ENCODE data around the gene MEIOC.
"Not testable (repeated sequence)": the region's sequence is repeated elsewhere in the genome, so short reads cannot be mapped to it uniquely, and the experiment has no call there.

The MEIOC gene

DNA sequence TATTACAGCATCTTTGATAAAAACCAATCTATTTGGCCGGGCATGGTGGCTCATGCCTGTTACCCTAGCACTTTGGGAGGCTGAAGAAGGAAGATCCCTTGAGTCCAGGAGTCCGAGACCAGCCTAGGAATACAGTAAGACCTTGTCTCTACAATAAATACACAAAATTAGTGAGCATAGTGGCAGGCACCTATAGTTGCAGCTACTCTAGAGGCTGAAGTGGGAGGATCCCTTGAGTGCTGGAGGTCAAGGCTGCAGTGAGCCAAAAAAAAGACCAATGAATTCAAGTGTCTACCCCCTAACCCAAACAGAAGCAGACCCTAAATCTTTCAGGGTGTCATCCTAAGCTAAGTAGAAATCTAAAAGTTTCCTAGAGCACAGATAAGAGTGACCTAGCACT lies 7.3 kb upstream of the MEIOC start:
- DNase-seq: no peak

DNA sequence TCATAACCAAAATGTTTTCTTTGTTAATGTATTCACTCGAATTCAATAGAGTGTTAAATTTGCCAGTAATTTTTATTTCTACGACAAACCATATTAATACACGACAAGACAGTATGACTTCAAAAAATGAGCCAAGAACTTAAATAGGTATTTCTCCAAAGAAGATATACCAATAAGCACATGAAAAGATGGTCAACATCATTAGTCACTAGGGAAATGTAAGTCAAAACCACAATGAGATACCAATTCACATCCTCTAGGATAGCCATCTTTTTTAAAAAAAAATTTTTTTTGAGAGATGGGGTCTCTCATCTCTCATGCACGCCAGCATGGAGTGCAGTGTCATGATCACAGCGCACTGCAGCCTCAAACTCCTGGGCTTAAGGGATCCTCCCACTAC lies 5.0 kb upstream of the MEIOC start:
- DNase-seq: no peak

DNA sequence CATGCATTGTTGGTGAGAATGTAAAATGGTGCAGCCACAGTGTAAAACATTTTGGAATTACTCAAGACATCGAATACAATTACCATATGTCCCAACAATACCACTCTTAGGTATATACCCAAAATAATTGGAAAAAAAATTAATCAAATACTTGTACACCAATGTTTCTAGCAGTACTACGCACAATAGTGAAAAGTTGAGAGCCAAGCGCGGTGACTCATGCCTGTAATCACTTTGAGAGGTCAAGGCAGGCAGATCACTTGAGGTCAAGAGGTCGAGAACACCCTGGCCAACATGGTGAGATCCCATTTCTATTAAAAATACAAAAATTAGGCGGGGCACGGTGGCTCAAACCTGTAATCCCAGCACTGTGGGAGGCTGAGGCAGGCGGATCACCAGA lies 3.5 kb upstream of the MEIOC start:
- no peak for DNase-seq

DNA sequence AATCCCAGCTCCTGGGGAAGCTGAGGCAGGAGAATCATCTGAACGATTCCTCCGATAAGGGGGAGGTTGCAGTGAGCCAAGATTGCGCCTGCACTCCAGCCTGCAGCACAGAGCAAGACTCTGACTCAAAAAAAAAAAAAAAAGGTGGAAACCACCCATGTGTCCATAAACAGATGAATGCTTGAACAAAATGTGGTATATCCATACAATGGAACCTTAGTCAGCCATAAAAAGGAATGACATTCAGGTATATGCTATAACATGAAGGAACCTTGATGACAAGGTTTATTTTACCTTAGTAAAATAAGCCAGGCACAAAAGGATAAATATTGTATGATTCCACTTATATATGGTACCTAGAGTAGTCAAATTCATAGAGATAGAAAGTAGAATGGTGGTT lies 2.9 kb upstream of the MEIOC start:
- DNase-seq: no peak

DNA sequence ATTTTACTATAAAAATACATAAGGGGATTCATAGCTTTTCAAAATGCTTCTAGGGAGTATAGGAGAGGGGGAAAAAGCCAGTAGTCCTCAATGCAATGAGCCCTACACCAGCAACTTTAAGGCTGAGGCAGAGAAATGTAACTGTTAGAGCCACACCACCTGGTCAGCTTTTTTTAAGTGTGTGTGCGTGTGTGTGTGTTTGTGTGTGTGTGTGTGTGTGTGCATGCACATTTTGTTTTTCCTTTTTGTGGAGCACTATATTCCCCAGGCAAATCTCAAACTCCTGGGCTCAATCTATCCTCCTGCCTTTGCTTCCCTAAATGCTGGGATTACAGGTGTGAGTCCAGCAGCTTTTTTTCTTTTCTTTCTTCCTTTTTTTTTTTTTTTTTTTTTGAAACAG lies 2.3 kb upstream of the MEIOC start:
- no peak for DNase-seq

DNA sequence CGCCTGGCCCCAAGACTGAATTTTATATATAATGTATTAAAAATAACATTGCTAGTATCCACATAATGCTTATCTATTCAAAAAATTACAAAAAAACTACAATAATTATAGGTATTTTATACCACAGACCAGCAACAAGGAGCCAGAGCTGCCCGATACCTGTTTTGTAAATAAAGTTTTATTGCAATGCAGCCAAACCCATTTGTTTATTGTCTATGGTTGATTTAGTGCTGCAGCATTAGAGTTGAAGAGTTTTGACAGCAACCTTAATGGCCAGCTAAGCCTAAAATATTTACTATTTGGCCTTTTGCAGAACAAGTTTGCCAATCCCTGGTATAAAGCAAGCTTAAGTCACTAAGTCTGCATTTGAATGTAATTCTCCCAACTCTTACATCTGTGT lies 5.6 kb downstream of the MEIOC start:
- no peak for DNase-seq

DNA sequence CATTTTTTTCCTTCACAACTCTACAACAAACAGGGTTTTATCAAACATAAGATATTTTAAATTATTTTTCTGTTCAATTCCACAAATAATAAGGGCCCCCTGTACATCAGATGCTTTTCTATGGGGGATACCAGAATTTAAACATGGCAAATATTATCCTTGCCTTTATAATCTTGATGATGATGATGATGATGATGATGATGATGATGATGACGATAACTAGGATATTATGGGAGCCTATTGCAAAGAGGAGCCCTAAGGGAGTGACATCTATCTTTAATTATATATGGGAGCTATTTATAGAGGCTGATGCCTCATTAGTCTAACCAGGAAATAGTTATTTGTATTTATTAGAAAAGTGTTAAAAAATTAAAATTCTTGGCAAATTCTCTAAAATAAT lies 6.8 kb downstream of the MEIOC start:
- DNase-seq: no peak

DNA sequence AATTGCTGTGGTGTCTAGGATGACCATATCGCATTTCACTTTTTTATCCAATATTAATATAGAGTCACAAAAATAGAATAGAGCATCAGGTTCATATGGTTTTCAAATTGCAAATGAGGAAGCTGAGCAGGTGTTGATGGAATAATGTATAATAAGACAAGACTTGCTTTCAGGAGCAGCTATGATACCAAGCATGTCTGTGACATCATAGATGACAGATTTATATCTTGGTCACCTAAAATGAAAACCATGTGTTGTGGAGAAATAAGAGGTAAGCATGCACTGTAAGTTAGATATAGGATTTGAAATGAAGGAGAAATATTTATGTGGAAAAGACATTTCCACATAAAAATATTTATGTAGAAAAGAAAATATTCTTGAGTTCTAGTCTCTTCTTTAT lies 8.6 kb downstream of the MEIOC start:
- DNase-seq: no peak

DNA sequence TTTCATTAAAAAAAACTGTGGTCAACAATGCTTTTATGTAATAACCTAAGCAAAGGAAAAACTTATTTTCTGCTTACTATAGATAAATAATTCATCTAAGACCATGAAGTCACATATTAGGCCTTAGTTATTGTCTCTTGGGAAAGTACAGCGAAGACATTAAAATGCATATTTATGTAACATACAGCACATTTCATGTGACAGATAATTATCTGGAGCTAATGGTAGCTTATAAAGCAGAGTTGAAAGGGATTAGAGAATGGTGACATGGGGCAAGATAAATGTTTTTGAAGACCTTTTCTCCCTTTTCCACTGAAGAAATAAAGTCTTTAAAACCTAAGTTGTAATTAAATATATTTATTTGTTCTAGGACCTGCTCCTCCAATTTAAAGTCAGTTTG lies 9.7 kb downstream of the MEIOC start:
- DNase-seq: no peak

DNA sequence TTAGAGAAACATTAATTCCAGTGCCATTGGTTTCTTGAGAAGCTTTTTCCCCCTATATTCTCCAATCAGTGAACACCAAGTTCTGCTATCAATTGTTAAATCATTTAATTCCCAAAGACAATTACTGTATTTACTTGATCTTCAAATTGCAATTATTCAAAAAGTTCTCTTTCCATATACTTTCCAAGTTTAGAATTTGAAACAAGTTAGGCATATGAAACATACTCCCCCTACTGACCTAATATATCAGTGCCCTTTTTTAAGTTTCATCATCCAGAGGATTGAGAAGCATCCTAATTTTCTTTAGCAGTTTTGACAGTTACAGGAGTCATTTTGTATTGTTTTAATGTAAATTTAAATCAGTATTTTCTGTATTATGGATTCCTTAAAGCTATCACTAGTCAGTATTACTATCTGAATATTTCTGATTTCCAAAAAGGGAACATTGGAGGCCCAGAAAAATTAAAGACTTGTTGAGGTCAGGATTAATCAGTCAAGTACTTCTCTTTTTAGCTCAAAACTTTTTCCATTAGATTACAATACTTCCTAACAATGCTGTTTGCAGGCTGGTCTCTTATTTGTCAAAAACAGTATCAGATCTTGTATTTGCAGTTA lies 16.3 kb downstream of the MEIOC start:
- no peak for DNase-seq

DNA sequence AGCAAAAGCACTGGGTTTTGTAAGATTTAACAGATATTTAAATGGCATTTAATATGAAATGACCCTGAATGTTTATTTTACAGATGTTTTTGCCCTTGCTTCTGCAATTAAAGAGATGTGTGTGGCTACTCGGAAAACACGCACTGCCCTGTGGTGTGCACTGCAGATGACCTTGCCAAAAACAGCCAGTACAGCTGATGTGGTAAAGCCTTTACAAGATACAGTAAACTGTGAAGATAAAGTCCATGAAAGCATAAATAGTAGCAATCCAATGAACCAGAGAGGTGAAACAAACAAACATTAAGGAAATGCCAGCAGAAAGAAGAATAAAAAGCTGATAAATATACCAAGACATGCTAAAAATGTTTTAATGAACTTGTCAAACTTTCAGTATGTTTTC lies 17.6 kb downstream of the MEIOC start:
- DNase-seq: no peak

DNA sequence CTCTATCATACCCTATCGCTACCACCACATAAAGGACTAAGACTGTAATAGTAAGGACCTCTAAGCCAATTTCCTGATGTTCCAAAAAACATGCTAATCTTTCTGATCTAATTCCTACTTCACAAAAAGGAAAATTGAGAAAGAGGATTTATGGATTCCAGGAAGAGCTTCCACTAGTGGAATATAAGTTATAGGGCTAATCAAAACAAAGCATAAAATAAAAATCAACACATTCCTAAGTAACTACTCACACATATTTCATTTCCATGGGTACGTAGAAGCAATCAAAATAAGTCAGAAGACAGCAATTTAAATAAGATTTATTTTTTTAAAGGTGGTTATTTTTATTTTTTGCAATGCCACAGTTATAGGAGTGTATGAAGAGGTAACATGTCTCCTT lies 20.9 kb downstream of the MEIOC start:
- no peak for DNase-seq

DNA sequence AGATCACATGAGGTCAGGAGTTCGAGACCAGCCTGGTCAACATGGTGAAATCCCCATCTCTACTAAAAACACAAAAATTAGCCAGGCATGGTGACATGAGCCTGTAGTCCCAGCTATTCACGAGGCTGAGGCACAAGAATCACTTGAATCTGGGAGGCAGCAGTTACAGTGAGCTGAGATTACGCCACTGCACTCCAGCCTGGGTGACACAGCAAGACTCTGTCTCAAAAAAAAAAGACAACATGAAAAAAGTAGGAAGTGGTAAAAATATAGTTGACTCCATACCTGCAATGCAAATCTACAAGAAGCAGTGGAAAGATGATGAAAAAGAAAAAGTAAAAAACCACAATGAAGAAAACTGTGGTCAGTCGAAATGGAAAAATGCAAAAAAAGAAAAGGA lies 27.0 kb downstream of the MEIOC start:
- DNase-seq: not testable (repeated sequence)

DNA sequence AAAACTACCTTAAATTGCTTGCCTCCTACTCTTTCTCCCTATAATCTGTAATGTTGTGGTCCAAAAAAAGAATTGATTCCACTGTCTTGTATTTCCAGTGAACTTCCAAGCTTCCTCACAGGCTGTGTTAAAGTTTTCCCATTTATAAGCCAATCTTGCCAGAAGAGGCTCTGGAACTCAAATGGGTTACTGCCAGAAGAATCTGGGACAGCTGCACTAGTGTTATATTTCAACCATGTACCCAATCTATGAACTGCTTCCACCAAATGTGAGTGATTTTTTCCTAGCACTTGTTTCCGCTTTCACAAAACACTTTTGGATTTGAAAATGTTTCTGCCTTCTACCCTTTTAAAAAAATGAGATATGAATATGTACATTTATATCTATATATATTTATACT lies 31.5 kb downstream of the MEIOC start:
- DNase-seq: no peak

DNA sequence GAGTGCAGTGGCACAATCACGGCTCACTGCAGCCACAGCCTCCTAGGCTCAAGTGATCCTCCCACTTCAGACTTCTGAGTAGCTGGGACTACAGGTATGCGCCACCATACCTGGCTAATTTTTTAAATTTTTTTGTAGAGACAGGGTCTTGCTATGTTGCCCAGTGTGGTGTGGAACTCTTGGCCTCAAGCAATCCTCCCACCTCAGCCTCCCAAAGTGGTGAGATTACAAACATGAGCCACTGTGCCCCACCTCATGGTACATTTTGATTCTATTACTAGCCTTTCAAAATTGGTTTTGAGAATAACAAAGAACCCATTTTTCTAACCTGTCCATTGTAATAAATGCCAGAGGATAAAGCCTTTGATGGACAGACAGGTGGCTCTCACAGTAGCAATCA lies 31.9 kb downstream of the MEIOC start:
- DNase-seq: no peak

DNA sequence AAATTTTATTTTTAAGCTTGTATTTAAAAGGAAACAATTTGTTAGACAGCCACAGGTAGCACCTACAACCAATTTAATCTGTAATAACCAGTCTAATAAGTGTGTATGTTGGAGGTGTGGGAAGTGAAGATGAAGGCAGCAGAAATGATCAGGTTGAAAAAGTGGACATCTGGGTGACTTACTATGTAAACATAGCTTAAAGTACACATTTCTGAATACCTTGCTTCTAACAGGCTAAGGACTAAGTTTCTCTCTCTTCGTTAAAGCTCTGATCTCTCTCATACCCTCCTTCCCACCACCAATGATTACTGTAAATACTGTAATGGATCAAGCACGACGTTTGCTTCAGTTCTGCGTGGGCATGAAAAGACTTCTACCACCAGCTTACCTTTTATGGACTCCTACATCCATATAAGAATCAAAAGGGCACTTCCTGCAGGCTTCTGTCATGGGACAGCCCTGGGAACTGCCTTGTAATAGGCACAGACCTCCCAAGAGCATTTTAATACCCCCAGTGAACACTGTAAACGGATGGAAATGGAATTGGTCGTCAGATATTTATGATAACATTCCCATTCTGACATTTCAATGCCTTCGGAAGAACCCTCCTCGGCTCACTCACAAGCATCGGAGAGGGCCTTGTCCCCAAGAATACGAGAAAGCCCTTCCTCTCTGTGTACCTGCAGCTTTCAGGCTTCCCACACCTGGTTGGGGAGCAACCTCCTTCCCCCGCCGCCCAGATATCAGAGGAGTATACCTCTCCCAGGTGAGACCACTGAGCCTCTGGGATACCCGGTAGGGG lies 32.6 kb downstream of the MEIOC start:
- DNase-seq: no peak

DNA sequence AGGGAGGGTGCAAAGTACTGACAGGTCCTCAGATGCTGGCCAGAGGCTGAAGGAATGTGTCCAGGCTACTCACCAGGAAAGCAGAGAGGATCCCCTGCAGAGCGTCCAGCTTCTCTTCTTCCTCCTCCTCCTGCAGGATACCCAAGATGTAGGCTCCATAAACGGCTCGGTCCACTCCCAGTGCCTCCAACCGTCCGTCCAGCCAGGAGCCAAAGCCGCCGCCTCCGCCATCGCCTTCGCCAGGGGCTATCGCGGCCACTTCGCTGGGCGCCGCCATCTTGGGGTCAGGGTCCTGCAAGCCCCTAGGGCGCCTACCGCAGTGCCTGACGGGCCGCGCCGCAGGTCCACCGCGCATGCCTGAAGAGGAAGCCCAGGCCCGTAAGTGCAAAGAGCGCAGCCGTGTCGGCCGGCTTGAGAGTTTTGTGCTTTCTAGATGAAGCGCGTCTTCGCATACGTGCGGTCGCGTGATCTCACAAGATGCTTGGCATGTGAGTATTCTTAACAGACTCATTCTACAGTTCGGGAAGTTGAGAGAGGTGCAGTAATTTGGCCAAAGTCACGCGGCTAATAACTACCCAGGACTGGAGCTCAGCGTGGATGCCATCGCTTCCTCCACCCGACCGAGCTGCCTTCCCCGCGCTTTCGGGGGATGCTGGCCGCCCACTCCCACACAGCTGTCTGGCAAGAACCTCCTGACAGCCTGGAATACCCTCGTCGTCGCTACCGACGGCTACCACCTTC lies 33.4 kb downstream of the MEIOC start, which contains the start of gene CCDC43:
Gene CCDC43 (minus strand): TSS at position 300 of the 741 bp plus-strand sequence. CDS start 23 bp downstream, at position 277.
- peak; percentile 89 for DNase-seq

DNA sequence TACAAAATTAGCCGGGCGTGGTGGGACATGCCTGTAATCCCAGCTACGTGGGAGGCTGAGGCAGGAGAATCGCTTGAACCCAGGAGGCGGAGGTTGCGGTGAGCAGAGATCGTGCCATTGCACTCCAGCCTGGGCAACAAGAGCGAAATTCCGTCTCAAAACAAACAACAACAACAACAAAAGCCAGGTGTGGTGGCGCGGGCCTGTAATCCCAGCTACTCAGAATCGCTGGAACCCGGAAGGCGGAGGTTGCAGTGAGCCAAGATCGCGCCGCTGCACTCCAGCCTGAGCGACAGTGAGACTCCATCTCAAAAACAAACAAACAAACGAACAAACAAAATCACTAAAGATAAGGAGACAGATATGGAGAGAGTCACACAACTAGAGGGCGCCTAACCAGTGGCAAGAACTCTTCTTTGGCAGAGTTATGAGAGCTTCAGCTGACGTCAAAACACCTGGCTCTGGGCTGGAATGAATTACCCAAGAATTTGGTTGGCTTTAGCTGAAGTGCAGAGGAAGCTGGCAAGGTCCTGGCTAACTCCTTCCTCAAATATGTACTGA lies 34.6 kb downstream of the MEIOC start:
- not testable (repeated sequence) for DNase-seq

DNA sequence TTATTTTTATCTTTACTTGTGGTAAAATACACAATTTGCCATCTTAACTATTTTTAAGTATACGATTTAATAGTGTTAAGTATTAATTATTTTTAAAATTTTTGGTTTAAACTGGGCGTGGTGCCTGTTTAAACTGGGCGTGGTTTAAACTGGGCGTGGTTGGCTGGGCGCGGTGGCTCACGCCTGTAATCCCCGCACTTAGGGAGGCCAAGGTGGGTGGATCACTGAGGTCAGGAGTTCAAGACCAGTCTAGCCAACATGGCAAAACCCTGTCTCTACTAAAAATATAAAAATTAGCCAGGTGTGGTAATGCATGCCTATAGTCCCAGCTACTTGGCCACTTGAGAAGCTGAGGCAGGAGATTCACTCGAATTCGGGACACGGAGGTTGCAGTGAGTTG lies 37.3 kb downstream of the MEIOC start:
- no peak for DNase-seq

DNA sequence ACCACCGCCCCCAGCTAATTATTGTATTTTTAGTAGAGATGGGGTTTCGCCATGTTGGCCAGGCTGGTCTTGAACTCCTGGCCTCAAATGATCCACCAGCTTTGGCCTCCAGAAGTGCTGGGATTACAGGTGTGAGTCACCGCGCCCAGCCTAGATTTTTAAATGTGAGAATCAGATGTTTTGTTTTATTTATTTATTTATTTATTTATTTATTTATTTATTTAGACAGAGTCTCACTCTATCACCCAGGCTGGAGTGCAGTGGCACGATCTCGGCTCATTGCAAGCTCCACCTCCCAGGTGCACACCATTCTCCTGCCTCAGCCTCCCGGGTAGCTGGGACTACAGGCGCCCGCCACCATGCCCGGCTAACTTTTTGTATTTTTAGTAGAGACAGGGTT lies 44.0 kb downstream of the MEIOC start:
- not testable (repeated sequence) for DNase-seq

DNA sequence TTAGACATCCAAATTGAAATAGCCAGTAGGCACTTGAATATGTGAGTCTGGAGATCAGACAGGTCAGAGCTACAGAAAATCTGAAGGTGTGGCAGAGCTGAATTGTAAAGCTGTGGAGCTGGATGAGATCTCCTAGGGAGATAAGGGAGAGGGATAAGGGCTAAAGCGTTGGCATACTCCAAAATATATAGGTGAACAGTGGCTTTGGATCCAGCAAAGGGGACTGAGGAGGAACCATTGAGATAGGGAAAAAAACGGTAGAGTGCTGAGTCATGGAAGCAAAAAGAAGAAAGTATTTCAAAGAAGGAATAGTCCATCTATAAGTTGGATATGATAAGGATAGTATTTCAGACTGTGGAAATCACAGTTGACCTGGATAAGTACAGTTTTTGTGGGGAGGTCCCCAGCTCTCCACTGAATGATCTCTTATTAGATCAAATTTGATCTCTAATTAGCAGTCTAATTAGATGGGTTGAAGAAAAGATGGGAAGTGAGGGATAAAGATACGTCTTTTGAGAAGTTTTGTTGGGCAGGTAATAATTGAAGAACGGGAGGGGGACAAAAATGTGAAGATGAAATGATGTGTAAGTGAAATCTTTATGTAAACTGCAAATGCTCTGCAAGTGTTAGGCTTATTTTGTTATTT lies 51.6 kb downstream of the MEIOC start:
- DNase-seq: no peak

DNA sequence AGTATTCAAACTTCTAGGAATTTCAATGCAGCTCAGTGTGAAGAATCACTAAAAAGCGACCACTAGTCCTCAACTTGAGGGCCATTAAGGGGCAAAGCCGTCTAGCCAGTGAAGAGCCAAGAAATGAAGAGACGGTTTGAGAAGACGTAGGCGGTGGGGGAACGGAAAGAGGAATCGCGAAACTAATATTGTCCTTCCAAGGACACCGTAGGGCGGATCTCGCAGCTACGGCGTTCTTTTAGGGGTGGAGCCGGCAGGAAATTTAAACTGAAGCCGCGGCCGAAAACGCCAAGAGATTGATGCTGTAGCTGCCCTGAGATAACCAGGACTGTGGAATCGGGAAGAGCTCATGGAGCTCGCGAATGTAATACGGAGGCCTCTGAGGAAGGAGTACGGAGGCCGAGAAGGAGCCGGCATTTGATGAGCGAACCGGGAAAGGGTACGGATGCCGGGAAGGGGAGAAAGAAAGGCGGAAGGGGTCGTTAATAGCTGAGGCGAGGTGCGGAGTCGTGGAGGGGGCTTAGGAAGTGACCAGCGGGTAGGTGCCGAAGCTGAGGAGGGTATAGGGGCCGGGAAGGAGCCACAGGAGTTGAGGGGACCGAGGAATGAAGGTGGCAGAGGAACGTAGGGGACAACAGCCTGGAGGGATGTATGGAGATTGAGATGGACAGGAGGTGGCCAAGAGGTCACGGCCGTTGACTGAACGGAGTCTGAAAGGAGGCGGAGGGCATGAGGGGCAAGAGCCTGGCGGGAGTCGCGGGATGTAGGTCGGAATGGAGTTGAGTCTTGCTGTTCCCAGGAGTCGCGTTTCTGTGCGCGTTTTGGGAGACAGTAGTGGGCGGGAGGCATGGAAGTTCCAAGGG lies 52.4 kb downstream of the MEIOC start, which contains the start of gene DBF4B:
Gene DBF4B (plus strand): TSS at position 265 of the 863 bp plus-strand sequence. CDS start 156 bp downstream, at position 421.
- peak; percentile 79 for DNase-seq

All from GDM1 (cell line).